HepG2 (cell line): ENCODE data around the gene PTPN22. TPM values are rescaled to one million over a fixed set of nuclear protein-coding genes. Genes with fewer than 3 reads are reported as not detected.

ENCODE experiments used
- ATAC-seq: fragments of 200-7000 bp; cut with Tn5 transposase; 3 replicates; pipeline ENCODE4 v1.9.1; 2020; ENCODE audit warnings: mild to moderate bottlenecking, moderate library complexity
- BruUV-seq: library from RNA; stranded (reverse); fragments of 400-500 nt; replicated peaks from 2 replicates; lab custom pipeline; 2021; lab: Mats Ljungman, UMichigan
- CTCF ChIA-PET: fragments of 300-600 bp; formaldehyde crosslinking; extraction: SDS; loops from one replicate; lab custom pipeline; 2021; ENCODE audit warnings: low total read pairs, inconsistent platforms, low intra/inter-chr PET ratio; lab: Yijun Ruan, JAX
- POLR2A ChIA-PET: fragments of 350-600 bp; sonication (Branson Sonifier 250); formaldehyde crosslinking; loops from one replicate; lab custom pipeline; 2020; ENCODE audit warnings: antibody characterized with exemption, inconsistent platforms; lab: Yijun Ruan, JAX
- DNase-seq: peaks from one replicate; pipeline ENCODE4 v3.0.0-alpha.2; 2015; ENCODE audit warnings: low spot score
- FAIRE-seq: peaks from 3 replicates; lab custom pipeline; 2011; peaks lifted over from hg19 to GRCh38; lab: Jason Lieb, UNC
- H2AFZ ChIP-seq: one replicate; pipeline ENCODE4 v1.6.1; 2011; ENCODE audit warnings: low read length, inconsistent platforms
- H3K27ac ChIP-seq: fragments of 300-600 bp; 3 replicates; pipeline ENCODE4 v1.8.0; 2011; ENCODE audit warnings: mixed run types, mild to moderate bottlenecking, mixed read lengths, low read length, inconsistent platforms; ENCODE audit not compliant: insufficient read depth; ENCODE audit errors: extremely low read length
- H3K27me3 ChIP-seq, 2 experiments: fragments of 200-600 bp in 1 of 2; 2 replicates in 1 of 2; 3 replicates in 1 of 2; pipeline versions ENCODE4 v1.6.0 to v1.8.0; 2011; ENCODE audit warnings: low read length in 2 of 2, mild to moderate bottlenecking in 2 of 2, moderate library complexity in 2 of 2, inconsistent platforms in 1 of 2; ENCODE audit not compliant: insufficient read depth in 2 of 2, control insufficient read depth in 1 of 2
- H3K36me3 ChIP-seq, 2 experiments: fragments of 200-600 bp in 1 of 2; replicated peaks in 1 of 2; 2 replicates in 1 of 2; 3 replicates in 1 of 2; pipeline versions ENCODE4 v1.5.1 to v1.8.0; 2011; ENCODE audit warnings: low read length in 2 of 2, inconsistent platforms in 1 of 2; ENCODE audit not compliant: insufficient read depth in 2 of 2, control insufficient read depth in 1 of 2
- H3K4me1 ChIP-seq: 2 replicates; pipeline ENCODE4 v1.5.1; 2012; ENCODE audit warnings: low read length, inconsistent platforms; ENCODE audit not compliant: insufficient read depth
- H3K4me2 ChIP-seq: 2 replicates; pipeline ENCODE4 v1.6.0; 2011; ENCODE audit warnings: low read depth, low read length, inconsistent platforms
- H3K4me3 ChIP-seq, 3 experiments: fragments of 200-600 bp in 1 of 3; sonication (generic), shearing (Covaris generic) in 1 of 3; replicated peaks in 1 of 3; 2 replicates each; pipeline ENCODE4 v1.5.1; 2011 to 2016; ENCODE audit warnings: low read length in 3 of 3, inconsistent platforms in 2 of 3, low read depth in 2 of 3, mild to moderate bottlenecking in 2 of 3, control low read depth in 1 of 3, mixed read lengths in 1 of 3; ENCODE audit not compliant: insufficient read depth in 1 of 3
- H3K79me2 ChIP-seq: one replicate; pipeline ENCODE4 v1.6.1; 2011; ENCODE audit warnings: low read length, inconsistent platforms; ENCODE audit not compliant: insufficient read depth
- H3K9ac ChIP-seq: 2 replicates; pipeline ENCODE4 v1.6.0; 2011; ENCODE audit warnings: mild to moderate bottlenecking, low read depth, low read length, inconsistent platforms; ENCODE audit not compliant: insufficient read depth
- H3K9me3 ChIP-seq: 2 replicates; pipeline ENCODE4 v1.5.1; 2012; ENCODE audit warnings: mild to moderate bottlenecking, low read length
- H4K20me1 ChIP-seq: 2 replicates; pipeline ENCODE4 v1.6.0; 2011; ENCODE audit warnings: inconsistent platforms, mild to moderate bottlenecking, low read length, moderate library complexity; ENCODE audit not compliant: insufficient read depth
- CEBPG ChIP-seq: IDR thresholded peaks from 2 replicates; pipeline ENCODE4 v1.6.1; 2016
- CHD2 ChIP-seq: IDR thresholded peaks from 2 replicates; pipeline ENCODE4 v1.6.1; 2011; ENCODE audit warnings: low read depth, low read length, improper control_type of control experiment
- E2F5 ChIP-seq: sonication (generic); formaldehyde crosslinking; conservative IDR thresholded peaks from 2 replicates; pipeline ENCODE4 v1.4.0; 2020; ENCODE audit warnings: missing genetic modification reagents
- GLMP ChIP-seq: sonication (generic); formaldehyde crosslinking; IDR thresholded peaks from 2 replicates; pipeline ENCODE4 v1.9.0; 2021; ENCODE audit warnings: missing genetic modification reagents, mild to moderate bottlenecking, borderline replicate concordance
- HOXA3 ChIP-seq: sonication (generic); formaldehyde crosslinking; IDR thresholded peaks from 2 replicates; pipeline ENCODE4 v1.5.0; 2020; ENCODE audit warnings: missing genetic modification reagents
- IKZF5 ChIP-seq: IDR thresholded peaks from 2 replicates; pipeline ENCODE4 v1.6.1; 2018; ENCODE audit warnings: missing genetic modification reagents, mild to moderate bottlenecking, missing compliant biosample characterization
- ISX ChIP-seq: sonication (generic); formaldehyde crosslinking; conservative IDR thresholded peaks from 2 replicates; pipeline ENCODE4 v1.5.0; 2020; ENCODE audit warnings: missing genetic modification reagents
- JUND ChIP-seq: sonication (generic); formaldehyde crosslinking; IDR thresholded peaks from 2 replicates; pipeline ENCODE4 v1.8.0; 2022; ENCODE audit warnings: mild to moderate bottlenecking, missing genetic modification reagents
- MBNL3 ChIP-seq: fragments of 250-450 bp; sonication (Bioruptor Pico); conservative IDR thresholded peaks from 2 replicates; pipeline ENCODE4 v1.8.0; 2022; ENCODE audit warnings: mild to moderate bottlenecking, inconsistent platforms
- PATZ1 ChIP-seq: sonication (generic); formaldehyde crosslinking; IDR thresholded peaks from 2 replicates; pipeline ENCODE4 v1.4.0; 2020; ENCODE audit warnings: missing genetic modification reagents
- POGZ ChIP-seq: sonication (generic); formaldehyde crosslinking; IDR thresholded peaks from 2 replicates; pipeline ENCODE4 v1.4.0; 2020; ENCODE audit warnings: mild to moderate bottlenecking, missing genetic modification reagents
- POLR2AphosphoS5 ChIP-seq: IDR thresholded peaks from 2 replicates; pipeline ENCODE4 v1.6.1; 2012; ENCODE audit warnings: low read depth, low read length
- SALL1 ChIP-seq: sonication (generic); formaldehyde crosslinking; IDR thresholded peaks from 2 replicates; pipeline ENCODE4 v1.8.0; 2022; ENCODE audit warnings: mild to moderate bottlenecking, missing genetic modification reagents
- TOE1 ChIP-seq: sonication (generic); formaldehyde crosslinking; IDR thresholded peaks from 2 replicates; pipeline ENCODE4 v1.4.0; 2020; ENCODE audit warnings: mild to moderate bottlenecking, missing genetic modification reagents
- ZBTB3 ChIP-seq: sonication (generic); formaldehyde crosslinking; IDR thresholded peaks from 2 replicates; pipeline ENCODE4 v1.4.0; 2020; ENCODE audit warnings: low read depth, mild to moderate bottlenecking, moderate library complexity, missing genetic modification reagents, borderline replicate concordance
- ZNF124 ChIP-seq: sonication (generic); formaldehyde crosslinking; IDR thresholded peaks from 2 replicates; pipeline ENCODE4 v1.4.0; 2020; ENCODE audit warnings: missing genetic modification reagents
- ZNF230 ChIP-seq: sonication (generic); formaldehyde crosslinking; IDR thresholded peaks from 2 replicates; pipeline ENCODE4 v1.4.0; 2020; ENCODE audit warnings: mild to moderate bottlenecking, missing genetic modification reagents
- ZNF256 ChIP-seq: sonication (generic); formaldehyde crosslinking; conservative IDR thresholded peaks from 2 replicates; pipeline ENCODE4 v1.4.0; 2020; ENCODE audit warnings: missing genetic modification reagents
- ZNF317 ChIP-seq: sonication (generic); formaldehyde crosslinking; IDR thresholded peaks from 2 replicates; pipeline ENCODE4 v1.5.0; 2020; ENCODE audit warnings: mild to moderate bottlenecking, missing genetic modification reagents
- ZNF639 ChIP-seq: conservative IDR thresholded peaks from 2 replicates; pipeline ENCODE4 v1.6.1; 2018; ENCODE audit warnings: missing genetic modification reagents
- ZNF749 ChIP-seq: sonication (generic); formaldehyde crosslinking; IDR thresholded peaks from 2 replicates; pipeline ENCODE4 v1.8.0; 2022; ENCODE audit warnings: mild to moderate bottlenecking, missing genetic modification reagents, moderate library complexity, borderline replicate concordance
- WGBS: methylation state at CpG from one replicate; pipeline ENCODE4 v1.1.6; 2017; ENCODE audit warnings: low lambda C conversion rate; 5-methylcytosine and 5-hydroxymethylcytosine counted together
- in situ Hi-C: cut with HindIII; loops from 2 replicates; pipeline ENCODE4 v1.10.0; 2017; ENCODE audit warnings: low pct_unique_long_range_greater_than_20kb; ENCODE audit not compliant: extremely low pct_ligation_motif_present
- intact Hi-C: fragments of 100-400 bp; cut with micrococcal nuclease; formaldehyde crosslinking; loops from one replicate; pipeline ENCODE4 v1.10.0; 2022; ENCODE audit not compliant: unreplicated experiment
- polyA plus RNA-seq, 8 experiments: library from polyadenylated mRNA; depleted of rRNA in 3 of 8; stranded (reverse) in 7 of 8; unstranded in 1 of 8; fragments of >200 nt; fragmentation: Illumina TruSeq in 4 of 8; extraction: Trizol in 4 of 8; gene quantifications; 2 replicates each; pipeline versions ENCODE4 v1.2.1 to v1.2.3, GENCODE V29; 2011 to 2016; ENCODE audit warnings: low read depth in 4 of 8, missing spikeins in 1 of 8, mixed read lengths in 1 of 8; ENCODE audit not compliant: insufficient read depth in 1 of 8
- total RNA-seq, 5 experiments: library from RNA; depleted of rRNA; stranded (reverse); fragments of >200 nt; fragmentation: Illumina TruSeq; extraction: Trizol; gene quantifications; 2 replicates each; pipeline ENCODE4 v1.2.3, GENCODE V29; 2016; ENCODE audit warnings: low read depth in 1 of 5

The PTPN22 gene
- total and polyA plus RNA-seq, 2 of the 13 experiments (the other 11 are each of a cell fraction or from before 2014, with no cell fraction given) = not detected

- TF ChIP-seq JUND (CRISPR knock-in tag) = no peak
- no peak for TF ChIP-seq ZNF639 (CRISPR knock-in tag)
- no peak for TF ChIP-seq PATZ1 (CRISPR knock-in tag)
- no peak for TF ChIP-seq ZNF749 (CRISPR knock-in tag)
- no peak for TF ChIP-seq CEBPG (CRISPR knock-in tag)
- TF ChIP-seq ISX = no peak
- no peak for TF ChIP-seq ZNF256
- TF ChIP-seq IKZF5 = no peak
- TF ChIP-seq MBNL3 (CRISPR knock-in tag) = no peak
These were observed 78.5 kb downstream of the PTPN22 start (continued) for GRCh38 chr1:113792986-113793385.

GRCh38 chr1:113792471-113792870, 79.0 kb downstream of the PTPN22 start:
- BruUV-seq = no TSS peak
- CTCF ChIA-PET = no interaction called here
- no peaks in the 10 kb centered on the region for H3K9me3 ChIP-seq
- H3K4me2 ChIP-seq = no peak overlapping the region
- H3K4me3 ChIP-seq = no peak overlapping the region
- FAIRE-seq = no peak
- no peak for ATAC-seq
- DNase-seq = no peak
- H2AFZ ChIP-seq = no peak overlapping the region
- intact Hi-C loops (no loop called here), in situ Hi-C loops (no loop called here)
- peaks cover 5 to 39% of the 10 kb centered on the region in 2 experiments for H3K36me3 ChIP-seq
- H3K9ac ChIP-seq = no peak overlapping the region
- no peak overlapping the region for H3K27ac ChIP-seq
- no peaks in the 10 kb centered on the region; the same call in 1 of the 2 replicates for H4K20me1 ChIP-seq
- peaks cover 26% of the 10 kb centered on the region for H3K79me2 ChIP-seq
- no peaks in the 10 kb centered on the region for H3K27me3 ChIP-seq
- POLR2A ChIA-PET = no interaction called here
- 93% methylated on average over 5 of the region's 5 CpGs for WGBS
- peaks cover 13% of the 10 kb centered on the region for H3K4me1 ChIP-seq
- no peak for TF ChIP-seq HOXA3 (CRISPR knock-in tag)
- no peak for TF ChIP-seq E2F5 (CRISPR knock-in tag)
- TF ChIP-seq ZBTB3 = no peak
- no peak for TF ChIP-seq POGZ
- no peak for TF ChIP-seq GLMP (CRISPR knock-in tag)
- no peak for TF ChIP-seq CHD2
- TF ChIP-seq TOE1 = no peak
- no peak for TF ChIP-seq SALL1
- TF ChIP-seq ZNF230 = no peak
- no peak for TF ChIP-seq POLR2AphosphoS5
- no peak for TF ChIP-seq ZNF124 (CRISPR knock-in tag)
- TF ChIP-seq ZNF317 (CRISPR knock-in tag) = no peak
